Osteocyte (in vitro differentiated cells): ENCODE data around the gene IFNLR1. TPM values are rescaled to one million over a fixed set of nuclear protein-coding genes. Genes with fewer than 3 reads are reported as not detected.
A peak's percentile ranks its signal among the peaks of the same experiment; 100 is the strongest.

Experiments used
- DNase-seq: peaks from one replicate; pipeline ENCODE4 v3.0.0; 2021; ENCODE audit warnings: mixed read lengths; ENCODE audit not compliant: unreplicated experiment; ENCODE audit errors: extremely low spot score
- H3K27ac Mint-ChIP-seq: one replicate; pipeline ENCODE4 v1.8.0; 2021; ENCODE audit warnings: mild to moderate bottlenecking, mixed read lengths; ENCODE audit not compliant: unreplicated experiment
- H3K27me3 Mint-ChIP-seq: one replicate; pipeline ENCODE4 v1.8.0; 2021; ENCODE audit warnings: mixed read lengths; ENCODE audit not compliant: unreplicated experiment
- H3K36me3 Mint-ChIP-seq: one replicate; pipeline ENCODE4 v1.8.0; 2021; ENCODE audit warnings: mixed read lengths; ENCODE audit not compliant: unreplicated experiment
- H3K4me1 Mint-ChIP-seq: one replicate; pipeline ENCODE4 v1.8.0; 2021; ENCODE audit warnings: mixed read lengths; ENCODE audit not compliant: unreplicated experiment
- H3K4me3 Mint-ChIP-seq: one replicate; pipeline ENCODE4 v1.8.0; 2021; ENCODE audit warnings: mild to moderate bottlenecking, moderate library complexity, mixed read lengths; ENCODE audit not compliant: unreplicated experiment
- H3K9me3 Mint-ChIP-seq: one replicate; pipeline ENCODE4 v1.8.0; 2021; ENCODE audit warnings: mixed read lengths; ENCODE audit not compliant: unreplicated experiment
- CTCF ChIP-seq: fragments of 200-600 bp; sonication (generic); IDR thresholded peaks from 2 replicates; pipeline ENCODE4 v1.5.0; 2021; ENCODE audit warnings: antibody characterized with exemption, mild to moderate bottlenecking, moderate library complexity
- total RNA-seq: library from RNA; stranded (reverse); gene quantifications from 2 replicates; pipeline ENCODE4 v1.2.1, GENCODE V29; 2021

Gene IFNLR1
- total RNA-seq, 1 donor from 2014 or later: 0.16 TPM

GRCh38 chr1:24152631-24153494 lies 34.2 kb downstream of the IFNLR1 start:
- Mint-ChIP-seq H3K4me1 (peaks cover 12% of the 10 kb centered on the region), H3K27me3 (peaks cover 21% of the 10 kb centered on the region), H3K9me3 (no peaks in the 10 kb centered on the region), H3K27ac (no peak overlapping the region), H3K36me3 (no peaks in the 10 kb centered on the region), H3K4me3 (no peak overlapping the region)
- DNase-seq: no peak
- TF ChIP-seq CTCF: no peak

GRCh38 chr1:24151175-24151533 lies 35.9 kb downstream of the IFNLR1 start:
- peaks cover 12% of the 10 kb centered on the region for H3K4me1 Mint-ChIP-seq
- peaks cover 22% of the 10 kb centered on the region for H3K27me3 Mint-ChIP-seq
- H3K4me3 Mint-ChIP-seq: no peak overlapping the region
- H3K9me3 Mint-ChIP-seq: no peaks in the 10 kb centered on the region
- DNase-seq: no peak
- no peak overlapping the region for H3K27ac Mint-ChIP-seq
- TF ChIP-seq CTCF: no peak
- H3K36me3 Mint-ChIP-seq: no peaks in the 10 kb centered on the region

- peak overlapping the region; percentile 55 for H3K4me3 Mint-ChIP-seq
- TF ChIP-seq CTCF: peak; percentile 89
- H3K27ac Mint-ChIP-seq: no peak overlapping the region
- peak; percentile 94 for DNase-seq
- peaks cover 22% of the 10 kb centered on the region for H3K27me3 Mint-ChIP-seq
- H3K4me1 Mint-ChIP-seq: peaks cover 12% of the 10 kb centered on the region
- no peaks in the 10 kb centered on the region for H3K36me3 Mint-ChIP-seq
- no peaks in the 10 kb centered on the region for H3K9me3 Mint-ChIP-seq
Observed at GRCh38 chr1:24150234-24151174, 36.6 kb downstream of the IFNLR1 start.

GRCh38 chr1:24149866-24150233 lies 37.2 kb downstream of the IFNLR1 start:
- H3K27ac Mint-ChIP-seq: no peak overlapping the region
- no peak overlapping the region for H3K4me3 Mint-ChIP-seq
- peaks cover 12% of the 10 kb centered on the region for H3K4me1 Mint-ChIP-seq
- no peak for TF ChIP-seq CTCF
- no peaks in the 10 kb centered on the region for H3K36me3 Mint-ChIP-seq
- no peaks in the 10 kb centered on the region for H3K9me3 Mint-ChIP-seq
- DNase-seq: no peak
- H3K27me3 Mint-ChIP-seq: peaks cover 23% of the 10 kb centered on the region

- H3K27me3 Mint-ChIP-seq: peaks cover 37% of the 10 kb centered on the region
- no peaks in the 10 kb centered on the region for H3K9me3 Mint-ChIP-seq
- peaks cover 12% of the 10 kb centered on the region for H3K4me1 Mint-ChIP-seq
- no peaks in the 10 kb centered on the region for H3K36me3 Mint-ChIP-seq
- no peak for TF ChIP-seq CTCF
- no peak overlapping the region for H3K27ac Mint-ChIP-seq
- no peak for DNase-seq
- no peak overlapping the region for H3K4me3 Mint-ChIP-seq
Observed at GRCh38 chr1:24147816-24148215, 39.3 kb downstream of the IFNLR1 start.
